ENCODE data around the gene CCM2.
A peak's percentile ranks its signal among the peaks of the same experiment; 100 is the strongest.

The CCM2 gene

DNA sequence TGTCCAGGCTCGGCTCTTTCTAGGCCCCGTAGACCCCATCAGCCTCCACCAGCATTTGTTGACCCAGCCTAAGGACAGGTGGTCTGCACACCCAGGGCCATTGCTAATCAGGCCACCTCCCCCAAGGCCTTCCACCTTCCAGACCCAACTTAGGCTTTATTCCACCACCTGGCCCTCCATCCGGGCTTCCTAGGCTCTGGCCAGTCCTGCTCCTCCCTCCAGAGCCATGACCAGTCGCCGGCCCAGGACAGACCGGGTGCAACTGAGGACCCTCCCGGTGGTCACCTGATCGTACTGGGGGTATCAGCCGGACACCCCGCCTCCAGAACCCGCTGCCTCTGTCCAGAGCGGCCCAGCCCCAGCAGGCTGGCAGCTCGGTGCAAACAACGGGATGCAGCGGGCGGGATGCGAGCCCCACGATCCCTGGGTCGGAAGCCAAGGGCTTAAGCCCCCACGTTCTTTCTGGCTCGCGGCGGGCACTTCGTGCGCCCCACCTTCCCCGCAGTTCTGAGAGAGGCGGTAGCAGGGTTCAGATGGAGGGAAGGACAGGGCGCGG lies 88.2 kb downstream of the CCM2 start:
- DNase-seq (ENCODE audit: low read depth, low spot score), result no peak
- H3K27ac ChIP-seq, result no peak overlapping the region

DNA sequence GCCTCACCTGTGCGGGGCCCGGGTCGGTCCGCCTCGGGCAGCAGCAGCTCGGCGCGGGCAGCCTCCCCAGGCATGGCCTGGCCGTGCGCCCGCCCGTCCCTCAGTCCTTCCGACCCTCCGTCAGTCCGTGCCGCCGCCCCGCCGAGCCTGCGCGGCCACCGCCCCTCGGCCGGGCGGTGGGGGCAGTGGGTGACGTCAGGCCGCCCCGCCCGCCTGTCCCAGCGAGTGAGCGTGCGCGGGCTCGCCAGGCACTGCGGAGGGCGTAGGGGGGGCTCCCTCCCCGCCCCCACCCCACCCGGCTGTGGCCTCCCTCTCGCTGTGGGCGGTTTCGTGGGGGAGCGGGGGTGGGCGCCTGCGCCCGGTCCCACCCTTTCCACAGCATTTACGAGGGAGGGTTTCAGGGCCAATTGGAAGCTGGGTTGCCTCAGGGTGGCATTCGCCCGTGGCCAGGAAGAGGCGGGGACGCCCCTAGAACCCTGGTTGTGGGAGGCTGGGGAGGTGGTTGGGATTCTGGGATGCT lies 88.9 kb downstream of the CCM2 start, which contains the start of gene NACAD:
NACAD (minus strand) TSS at position 149 of the 520 bp plus-strand sequence; CDS start at position 74, 75 bp downstream.
- H3K27ac ChIP-seq, result no peak within 1 kb of the TSS
- DNase-seq (ENCODE audit: low read depth, low spot score), result no peak

DNA sequence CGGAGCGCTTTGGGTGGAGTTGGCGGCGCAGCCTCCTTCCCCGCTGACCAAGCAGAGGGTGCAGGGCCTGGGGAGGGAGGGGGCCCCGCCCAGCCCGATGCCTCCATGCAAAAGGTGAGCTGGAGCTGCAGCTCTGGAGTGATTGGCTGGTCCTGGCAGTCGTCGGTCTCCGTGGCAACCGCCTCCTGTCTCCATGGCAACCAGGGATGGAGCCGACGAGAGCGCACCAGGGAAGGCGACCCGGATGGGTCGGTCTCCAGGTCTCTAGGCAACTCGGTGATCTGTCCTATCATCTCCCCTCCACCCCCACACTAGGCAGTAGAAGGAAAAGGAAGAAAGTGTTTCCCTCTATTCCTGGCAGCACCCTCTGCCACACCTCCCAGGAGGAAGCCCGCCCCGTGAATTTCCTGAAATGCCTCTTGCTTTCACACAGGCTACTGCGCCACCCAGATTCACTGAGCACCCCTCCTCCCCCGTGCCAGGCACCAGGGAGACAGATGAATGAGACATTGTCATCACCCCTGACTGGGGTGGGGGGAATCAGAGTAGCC lies 89.4 kb downstream of the CCM2 start:
- no peak overlapping the region for H3K27ac ChIP-seq
- DNase-seq (ENCODE audit: low read depth, low spot score), result peak; percentile 12

DNA sequence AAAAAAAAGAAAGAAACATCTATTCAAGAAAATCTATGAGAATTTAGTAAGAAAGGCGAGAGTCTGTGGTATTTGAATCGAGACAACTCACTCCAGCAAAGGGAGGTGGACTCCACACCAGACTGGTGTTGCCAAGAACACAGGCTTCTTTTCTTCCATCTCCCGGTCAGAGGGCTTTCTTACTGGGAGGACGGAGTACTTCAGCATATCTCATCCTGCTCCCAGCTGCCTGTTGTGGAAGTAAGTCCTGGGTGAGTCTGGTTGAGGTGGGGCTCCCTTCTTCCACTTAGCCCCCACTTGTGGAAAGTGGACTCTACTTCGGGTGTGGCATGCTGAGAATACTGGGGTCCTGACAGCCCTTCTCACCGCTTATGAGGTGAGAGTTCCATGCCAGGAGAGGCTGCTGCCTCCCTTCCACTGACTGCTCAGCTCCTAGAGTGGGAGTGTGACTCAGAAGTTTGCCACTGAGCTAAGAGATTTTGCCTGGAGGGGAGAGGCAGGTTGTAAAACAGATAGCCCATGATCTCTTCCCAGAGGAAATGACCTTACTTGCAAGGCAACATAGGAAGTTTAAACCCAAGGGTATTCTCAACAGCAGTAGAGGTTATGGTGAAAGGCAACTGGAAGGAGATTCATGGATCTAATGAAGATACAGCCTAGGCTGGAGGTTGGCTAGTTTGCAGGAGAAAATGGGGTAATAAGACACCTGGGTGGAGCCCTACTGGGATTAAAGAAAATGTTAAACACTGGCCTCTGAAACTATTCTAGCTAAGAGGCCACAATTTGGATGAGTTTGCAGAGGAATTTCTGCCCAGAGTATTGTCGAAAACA lies 92.3 kb downstream of the CCM2 start:
- DNase-seq (ENCODE audit: low read depth, low spot score), result peak; percentile 18

DNA sequence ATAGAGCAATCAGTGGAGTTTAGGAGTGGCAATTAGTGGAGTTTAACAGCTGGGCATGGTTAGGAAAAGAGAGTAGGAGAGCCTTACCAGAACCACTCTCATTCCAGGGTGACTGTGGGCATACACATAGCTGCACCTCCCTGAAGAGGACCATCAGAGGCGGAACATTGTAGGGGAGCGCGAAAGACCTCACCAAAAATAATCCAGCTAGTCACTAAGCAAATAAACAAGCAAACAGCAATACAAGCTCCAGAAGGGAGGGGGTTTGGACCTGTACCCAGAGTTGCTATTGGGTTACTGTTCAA lies 92.9 kb downstream of the CCM2 start:
- peak overlapping the region; percentile 10 for H3K27ac ChIP-seq
- no peak for DNase-seq (ENCODE audit: low read depth, low spot score)

More for the DNA sequence above, 92.3 kb downstream of the CCM2 start:
- peak overlapping the region; percentile 10 for H3K27ac ChIP-seq

DNA sequence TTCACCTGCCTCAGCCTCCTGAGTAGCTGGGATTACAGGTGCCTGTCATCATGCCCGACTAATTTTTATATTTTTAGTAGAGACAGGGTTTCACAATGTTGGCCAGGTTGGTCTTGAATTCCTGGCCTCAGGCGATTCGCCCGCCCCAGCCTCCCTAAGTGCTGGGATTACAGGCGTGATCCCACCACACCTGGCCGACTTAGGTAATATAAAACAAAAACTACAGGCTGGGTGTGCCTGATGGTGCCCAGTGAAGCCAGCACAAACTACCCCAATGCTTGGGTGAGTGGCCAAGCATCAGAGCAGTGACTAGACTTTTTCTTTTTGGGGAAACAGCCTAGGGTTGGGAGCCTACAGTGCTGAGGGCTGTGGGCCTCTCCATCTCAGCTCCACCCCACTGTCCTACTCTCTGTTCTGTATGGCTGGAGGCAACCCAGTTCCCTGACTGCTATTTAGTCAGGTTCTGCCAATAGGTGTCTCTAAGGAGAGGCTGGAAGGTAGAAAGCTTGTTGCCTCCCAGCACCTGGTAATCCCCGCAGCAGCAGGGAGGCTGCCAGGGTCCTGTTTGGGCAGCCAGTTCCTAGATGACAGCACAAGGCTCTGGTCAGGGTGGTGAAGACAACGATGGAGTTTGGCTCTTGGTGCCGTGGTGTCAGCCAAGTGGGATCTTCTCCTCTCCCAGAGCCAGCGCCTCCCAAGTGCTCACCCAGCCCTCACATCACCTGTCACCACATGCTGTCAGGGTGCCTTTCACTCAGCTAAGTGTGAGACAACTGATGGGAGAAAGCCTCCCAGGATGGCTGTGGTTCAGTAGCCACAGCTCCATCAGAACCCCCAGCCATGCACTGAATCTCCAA lies 99.2 kb downstream of the CCM2 start:
- peak overlapping the region; percentile 67 for H3K27ac ChIP-seq
- no peak for DNase-seq (ENCODE audit: low read depth, low spot score)

DNA sequence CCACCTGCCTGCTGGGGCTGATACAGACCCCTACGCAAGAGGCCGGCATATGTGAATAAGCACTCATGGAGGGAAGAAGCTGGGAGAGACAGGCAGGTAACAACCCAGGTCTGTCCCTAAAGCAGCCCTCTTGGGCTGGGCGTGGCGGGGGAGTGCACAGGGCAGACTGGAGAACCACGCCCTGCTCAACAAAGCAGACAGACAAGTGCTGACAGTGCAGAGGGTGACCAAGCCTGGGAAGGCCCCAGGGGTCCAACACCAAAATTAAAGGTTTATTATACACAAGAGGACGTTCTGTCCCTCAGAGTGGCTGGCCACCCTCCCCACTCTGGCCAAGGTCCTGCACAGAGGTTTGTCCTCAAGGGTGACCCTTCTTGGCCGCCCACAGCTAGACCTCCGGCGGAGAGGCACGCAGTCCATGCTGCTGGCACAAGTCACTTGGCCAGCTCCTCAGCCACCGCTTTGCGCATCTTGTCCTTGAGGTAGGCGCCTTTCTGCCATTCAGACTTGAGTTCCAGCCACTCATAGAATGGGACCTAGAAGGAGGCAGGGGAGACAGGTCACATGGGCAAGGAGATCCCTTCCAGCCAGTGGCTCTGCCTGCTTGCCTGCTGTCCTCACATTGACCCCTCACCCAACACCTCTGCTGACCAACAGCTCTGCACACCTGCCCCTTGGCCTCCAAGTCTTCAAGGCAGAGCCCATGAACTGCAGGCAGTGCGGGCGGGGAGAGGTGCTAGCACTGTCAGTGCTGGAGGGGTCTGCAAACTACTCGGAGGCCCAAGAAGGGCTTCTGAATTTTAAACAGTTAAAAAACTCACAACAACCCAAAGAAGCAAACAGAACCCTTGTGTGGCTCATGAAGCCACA lies 100.1 kb downstream of the CCM2 start:
- DNase-seq (ENCODE audit: low read depth, low spot score), result no peak
- peak overlapping the region; percentile 67 for H3K27ac ChIP-seq

DNA sequence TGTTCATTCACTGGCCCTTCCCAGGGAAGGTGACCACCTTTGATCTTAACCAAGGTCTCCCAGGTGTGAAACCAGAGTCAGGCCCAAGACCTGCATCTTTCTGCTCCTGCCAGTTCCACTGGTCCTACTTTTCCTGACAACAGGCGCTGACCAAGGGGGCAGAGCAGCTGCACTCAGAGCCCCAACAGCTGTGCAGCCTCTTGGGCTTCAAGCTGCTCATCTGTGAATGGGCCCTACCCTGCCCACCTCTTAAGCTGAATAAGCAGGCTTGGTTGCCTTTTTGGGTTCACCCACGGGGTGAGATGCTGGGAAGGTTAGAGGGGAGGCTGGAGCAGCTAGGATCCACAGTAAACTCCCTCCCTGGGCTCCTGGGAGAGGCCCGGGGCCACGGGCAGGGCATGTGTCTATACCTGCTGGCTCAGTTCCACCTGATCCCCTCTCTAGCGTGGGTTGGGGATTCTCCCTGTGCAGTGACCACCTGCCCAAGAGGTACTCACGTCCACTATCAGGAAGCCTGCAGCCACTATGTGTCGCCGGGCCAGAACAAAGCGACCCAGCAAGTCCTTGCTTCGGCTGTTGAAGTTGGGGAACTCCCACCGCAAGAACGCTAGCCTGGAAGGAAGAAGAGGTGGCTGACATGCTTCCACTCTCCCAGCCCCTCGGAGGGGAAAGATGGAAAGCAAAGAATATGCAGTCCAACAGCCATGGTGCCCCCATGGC lies 100.9 kb downstream of the CCM2 start:
- DNase-seq (ENCODE audit: low read depth, low spot score), result no peak
- H3K27ac ChIP-seq, result no peak overlapping the region

DNA sequence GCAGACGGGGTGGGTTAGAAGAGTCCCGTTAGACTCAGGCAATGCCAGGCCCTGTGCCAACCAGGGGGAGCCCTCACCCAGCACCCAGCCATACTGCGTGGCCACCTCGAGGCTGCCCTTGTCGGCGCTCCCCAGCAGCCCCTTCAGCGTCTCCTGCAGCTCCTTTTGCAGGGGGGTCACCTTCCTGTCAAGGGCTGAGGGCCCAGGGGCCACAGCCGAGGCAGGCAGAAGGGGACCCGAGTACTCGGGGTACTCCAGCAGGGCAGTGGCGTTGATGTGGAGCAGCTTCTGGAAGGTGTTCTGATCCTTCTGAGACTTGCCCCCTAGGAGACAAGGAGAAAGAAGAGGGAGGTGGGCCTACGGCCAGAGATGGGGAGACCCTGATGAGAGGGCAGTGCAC lies 101.7 kb downstream of the CCM2 start:
- DNase-seq (ENCODE audit: low read depth, low spot score), result no peak
- no peak overlapping the region for H3K27ac ChIP-seq

DNA sequence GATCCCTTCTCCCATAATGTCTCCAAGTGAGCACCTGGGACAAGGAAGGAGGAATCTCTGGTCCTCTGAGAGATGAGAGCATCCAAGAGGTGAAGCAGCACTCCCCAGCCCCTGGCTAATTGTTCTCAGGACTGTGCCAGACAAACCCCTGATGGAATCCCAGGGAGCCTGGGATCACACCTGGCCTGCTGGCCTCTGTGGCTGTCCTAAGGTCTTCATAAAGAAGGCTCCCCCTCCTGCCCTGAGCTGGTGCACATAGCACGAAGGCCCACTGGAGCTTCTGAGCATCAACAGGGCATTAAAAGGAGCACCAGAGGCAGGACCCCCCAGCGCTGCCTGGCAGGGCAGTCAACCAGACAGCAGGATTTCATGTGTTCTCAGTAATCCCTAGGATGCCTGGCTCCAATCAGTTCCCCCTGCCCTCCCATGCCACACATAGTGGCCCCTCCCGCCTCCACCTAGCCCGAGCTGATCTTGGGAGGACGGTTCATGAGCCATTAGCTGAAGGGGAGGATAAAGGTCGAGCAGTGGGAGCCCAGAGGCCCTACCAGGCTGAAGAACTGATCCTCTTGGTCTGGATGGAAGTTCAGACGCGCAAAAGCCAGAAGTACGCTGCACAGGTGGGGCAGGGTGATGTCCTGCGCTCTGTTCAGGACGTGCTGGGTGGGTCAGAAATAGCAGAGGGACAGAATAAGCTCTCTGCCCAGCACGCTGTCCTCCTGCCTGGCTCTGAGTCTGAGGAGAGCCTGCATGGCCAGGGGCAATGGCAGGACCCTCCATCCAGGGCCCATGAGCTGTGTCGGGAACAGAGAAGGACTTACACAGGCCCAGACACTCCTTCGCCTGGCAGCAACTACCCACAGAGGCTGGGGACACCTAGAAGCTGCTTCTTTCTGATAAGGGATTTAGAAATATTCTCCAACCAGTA lies 103.0 kb downstream of the CCM2 start:
- DNase-seq (ENCODE audit: low read depth, low spot score), result no peak
- H3K27ac ChIP-seq, result no peak overlapping the region

DNA sequence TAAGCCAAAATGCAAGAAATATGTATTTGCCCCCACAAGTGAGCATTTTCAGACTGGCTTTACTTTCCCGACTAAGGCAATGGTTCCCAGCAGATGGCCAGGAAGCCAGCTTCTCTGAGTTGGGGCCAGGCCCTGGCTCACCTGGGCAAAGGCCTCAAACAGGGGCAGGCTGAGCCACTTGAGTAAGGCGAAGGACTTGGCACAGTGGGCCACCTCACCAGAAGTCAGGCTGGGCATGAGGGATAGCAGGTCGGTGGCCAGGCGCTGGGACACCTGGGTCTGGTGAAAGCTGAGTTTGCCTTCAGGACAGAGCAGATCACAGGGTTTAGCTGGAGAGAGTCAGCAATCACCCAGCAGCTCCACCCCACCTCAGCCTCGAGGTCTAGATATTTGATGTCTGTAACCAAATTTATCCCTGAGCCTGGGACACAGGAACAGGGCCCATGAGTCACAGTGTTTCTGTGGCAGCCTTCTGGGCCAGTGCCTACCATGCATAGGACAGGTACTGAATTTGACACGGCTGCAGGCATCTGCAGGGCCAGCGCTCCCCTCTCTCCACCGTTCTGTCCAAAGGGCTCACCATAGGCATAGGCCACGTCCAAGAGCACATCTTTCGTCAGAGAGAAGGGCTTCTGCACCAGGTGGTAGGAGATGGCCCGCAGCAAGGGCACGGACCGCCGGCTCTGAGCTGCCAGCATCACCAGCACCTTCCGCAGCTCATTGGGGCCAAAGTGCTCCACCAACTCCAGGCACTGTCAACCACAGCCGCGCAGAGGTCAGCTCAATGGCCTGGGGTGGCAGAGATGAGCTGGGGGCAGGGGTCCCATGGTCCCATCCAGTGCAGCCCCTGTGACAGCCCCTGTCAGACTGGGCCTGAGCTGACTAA lies 104.2 kb downstream of the CCM2 start:
- DNase-seq (ENCODE audit: low read depth, low spot score), result no peak
- no peak overlapping the region for H3K27ac ChIP-seq

DNA sequence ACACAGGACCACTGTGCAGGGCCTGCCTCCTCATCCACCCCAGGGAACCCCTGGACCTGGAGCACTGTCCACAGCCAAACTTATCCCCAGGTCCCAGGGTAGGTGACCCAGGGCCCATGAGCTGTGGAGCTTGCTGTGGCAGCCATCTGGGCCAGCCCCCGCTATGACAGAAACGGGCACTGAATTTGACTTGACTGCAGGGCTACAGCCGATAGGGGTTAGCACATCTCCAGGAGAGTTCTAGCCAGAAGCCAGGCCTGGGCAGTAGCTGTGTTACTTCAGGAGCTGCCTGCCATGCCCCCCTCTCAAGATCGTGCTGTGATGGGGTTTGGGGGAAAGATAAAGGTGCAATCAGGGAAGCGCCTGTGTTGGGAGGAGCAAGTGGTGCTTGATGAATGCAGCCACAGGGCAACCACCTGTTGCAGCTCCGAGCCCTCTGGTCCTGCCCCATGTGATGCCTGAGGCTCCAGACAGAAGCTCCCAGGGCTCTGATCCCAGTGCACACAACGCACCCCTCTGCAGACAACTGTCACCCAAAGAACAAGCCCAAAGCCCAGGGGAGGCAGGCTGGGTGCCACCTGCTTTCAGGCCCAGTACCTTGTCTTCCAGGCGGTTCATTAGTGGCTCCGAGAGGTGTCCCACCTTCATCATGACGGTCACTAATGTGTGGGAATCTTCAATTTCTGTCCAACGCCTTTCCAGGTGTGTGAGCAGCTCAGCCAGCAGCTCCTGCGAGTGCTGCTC lies 105.0 kb downstream of the CCM2 start:
- DNase-seq (ENCODE audit: low read depth, low spot score), result no peak
- no peak overlapping the region for H3K27ac ChIP-seq

DNA sequence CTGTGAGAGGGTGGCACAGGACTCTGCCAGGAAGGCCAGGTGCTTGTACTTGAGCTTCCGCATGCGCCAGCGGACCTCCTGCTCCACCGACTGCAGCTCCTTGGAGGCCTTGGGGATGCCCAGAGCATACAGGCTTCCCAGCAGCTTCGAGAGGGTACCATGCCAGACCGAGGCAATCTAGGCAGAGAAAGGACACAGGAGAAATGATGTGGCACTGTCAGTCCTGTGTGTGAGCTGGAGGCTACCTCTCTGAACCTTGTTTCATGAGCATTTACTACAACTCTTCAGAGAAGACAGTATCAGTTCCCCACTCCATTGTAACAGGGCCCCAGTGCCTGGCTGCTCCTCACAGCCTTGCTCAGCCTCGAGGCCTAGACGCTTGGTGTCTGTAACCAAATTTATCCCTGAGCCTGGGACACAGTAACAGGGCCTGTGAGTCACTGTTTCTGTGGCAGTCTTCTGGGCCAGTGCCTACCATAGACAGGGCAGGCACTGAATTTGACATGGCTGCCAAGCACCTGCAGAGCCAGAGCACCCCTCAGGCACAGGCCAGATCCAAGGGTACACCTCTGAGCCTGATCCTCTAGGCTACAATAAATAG lies 105.7 kb downstream of the CCM2 start:
- no peak for DNase-seq (ENCODE audit: low read depth, low spot score)

DNA sequence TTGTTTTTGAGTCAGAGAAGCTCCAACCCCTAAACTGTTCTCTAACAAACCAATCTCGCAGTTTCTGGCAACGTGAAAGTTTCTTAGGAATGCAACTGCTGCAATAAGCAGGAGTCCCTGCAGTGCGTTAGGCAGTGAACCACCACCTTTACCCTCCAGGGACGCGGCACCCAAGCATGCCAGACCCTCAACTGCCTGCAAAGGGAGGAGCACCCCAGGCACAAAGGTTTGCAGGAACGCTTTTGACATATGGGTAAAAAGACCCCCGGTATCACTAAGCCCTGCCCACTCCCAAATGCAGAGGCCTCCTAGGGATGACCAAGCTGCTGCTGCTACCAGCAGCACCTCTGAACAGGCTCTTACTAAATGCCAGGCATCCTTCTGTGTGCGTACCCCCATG lies 106.8 kb downstream of the CCM2 start:
- H3K27ac ChIP-seq, result no peak overlapping the region
- DNase-seq (ENCODE audit: low read depth, low spot score), result no peak

More for the DNA sequence above, 105.7 kb downstream of the CCM2 start:
- H3K27ac ChIP-seq, result no peak overlapping the region

DNA sequence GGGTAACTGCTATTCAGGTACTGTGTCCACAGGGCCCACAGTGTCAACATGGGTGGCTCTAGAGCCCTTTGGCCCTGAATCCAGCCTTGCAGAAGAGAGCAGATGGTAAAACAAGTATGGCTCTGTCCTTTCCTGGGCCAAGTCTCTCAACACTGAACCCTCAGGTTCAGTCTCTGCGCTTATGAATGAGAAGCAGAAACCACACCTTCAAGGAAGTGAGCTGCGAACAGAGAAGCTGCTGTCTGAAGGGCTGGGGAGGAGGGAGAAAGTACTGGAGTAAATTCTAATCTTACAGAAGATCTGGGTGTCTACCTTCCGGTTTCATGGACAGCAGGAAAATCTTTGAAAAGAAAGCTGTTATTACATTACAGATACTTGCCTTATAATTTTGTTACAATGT lies 107.4 kb downstream of the CCM2 start:
- no peak for DNase-seq (ENCODE audit: low read depth, low spot score)
- no peak overlapping the region for H3K27ac ChIP-seq

DNA sequence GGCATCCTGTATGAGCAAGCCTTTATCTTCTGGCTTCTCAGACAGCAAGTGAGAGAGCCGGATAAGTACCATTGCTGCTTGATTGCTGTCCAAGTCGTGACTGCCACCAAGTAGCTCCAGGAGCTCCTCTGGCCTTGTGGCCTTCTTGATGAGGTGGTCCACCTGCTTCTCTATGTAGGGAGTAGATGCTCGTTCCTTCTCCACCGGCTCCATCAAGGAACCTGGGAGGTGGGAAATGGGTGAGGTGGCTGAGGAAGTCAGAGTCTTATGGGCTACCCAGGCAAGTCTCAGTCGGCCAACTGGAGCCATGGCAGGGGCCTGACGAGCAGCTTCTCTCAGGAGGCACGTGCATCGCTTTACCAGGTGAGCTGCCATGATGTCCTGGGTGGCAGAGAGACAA lies 108.9 kb downstream of the CCM2 start:
- no peak overlapping the region for H3K27ac ChIP-seq
- DNase-seq (ENCODE audit: low read depth, low spot score), result no peak

Measured in epithelial cell of prostate (primary cell).